Small intestine (tissue), 7 donors: ENCODE data around the gene TDP1. TPM values are rescaled to one million over a fixed set of nuclear protein-coding genes. Genes with fewer than 3 reads are reported as not detected.

ENCODE experiments used
- DNase-seq, 2 donors: peaks; one replicate each; pipeline versions ENCODE4 v3.0.0 to v3.0.0-alpha.2; 2013
- FAIRE-seq: peaks from 2 replicates; lab custom pipeline; 2012; peaks lifted over from hg19 to GRCh38; lab: Jason Lieb, UNC
- H3K27ac ChIP-seq, 3 donors: one replicate each; pipeline ENCODE4 v1.5.1; 2013; ENCODE audit warnings: low read length in 2 of 3, mild to moderate bottlenecking in 2 of 3, control low read depth in 1 of 3, inconsistent platforms in 1 of 3, low read depth in 1 of 3, moderate library complexity in 1 of 3
- H3K27me3 ChIP-seq, 3 donors: one replicate each; pipeline ENCODE4 v1.6.1; 2013; ENCODE audit warnings: low read length in 3 of 3, inconsistent platforms in 1 of 3; ENCODE audit not compliant: control insufficient read depth in 3 of 3, insufficient read depth in 3 of 3
- H3K36me3 ChIP-seq, 3 donors: one replicate each; pipeline ENCODE4 v1.6.1; 2013; ENCODE audit warnings: low read length in 3 of 3, inconsistent platforms in 1 of 3, low read depth in 1 of 3, mild to moderate bottlenecking in 1 of 3, moderate library complexity in 1 of 3; ENCODE audit not compliant: control insufficient read depth in 3 of 3, insufficient read depth in 2 of 3
- H3K4me1 ChIP-seq, 3 donors: one replicate each; pipeline ENCODE4 v1.6.1; 2013; ENCODE audit warnings: low read length in 2 of 3, inconsistent platforms in 1 of 3, low read depth in 1 of 3, mild to moderate bottlenecking in 1 of 3, moderate library complexity in 1 of 3; ENCODE audit not compliant: control insufficient read depth in 3 of 3, insufficient read depth in 2 of 3
- H3K4me3 ChIP-seq, 3 donors: one replicate each; pipeline ENCODE4 v1.5.1; 2013; ENCODE audit warnings: low read length in 3 of 3, control low read depth in 1 of 3, inconsistent platforms in 1 of 3, low read depth in 1 of 3, mild to moderate bottlenecking in 1 of 3, moderate library complexity in 1 of 3
- H3K9me3 ChIP-seq, 2 donors: one replicate each; pipeline ENCODE4 v1.6.1; 2013; ENCODE audit warnings: low read depth in 1 of 2, low read length in 1 of 2; ENCODE audit not compliant: control insufficient read depth in 2 of 2, insufficient read depth in 1 of 2
- WGBS, 3 donors: extraction: QIAGEN DNeasy Blood & Tissue Kit; methylation state at CpG; one replicate each; pipeline ENCODE4 v1.1.7; 2013; 5-methylcytosine and 5-hydroxymethylcytosine counted together
- polyA plus RNA-seq, 4 donors: library from polyadenylated mRNA; stranded (reverse) in 3 of 4; unstranded in 1 of 4; fragments of 200-250 nt in 3 of 4; fragments of 120-200 nt in 1 of 4; gene quantifications; one replicate each; pipeline versions ENCODE4 v1.2.1 to v1.2.3, GENCODE V29; 2013
- donor health status: healthy with polysubstance abuse.
- donor health status: control.
- donor health status: control.
- donor health status: Bipolar disorder and iron deficiency.
- donor health status: healthy.

TDP1 gene
- polyA plus RNA-seq, 4 donors = 2.5 to 18.3 (median 6.6) TPM

DNA sequence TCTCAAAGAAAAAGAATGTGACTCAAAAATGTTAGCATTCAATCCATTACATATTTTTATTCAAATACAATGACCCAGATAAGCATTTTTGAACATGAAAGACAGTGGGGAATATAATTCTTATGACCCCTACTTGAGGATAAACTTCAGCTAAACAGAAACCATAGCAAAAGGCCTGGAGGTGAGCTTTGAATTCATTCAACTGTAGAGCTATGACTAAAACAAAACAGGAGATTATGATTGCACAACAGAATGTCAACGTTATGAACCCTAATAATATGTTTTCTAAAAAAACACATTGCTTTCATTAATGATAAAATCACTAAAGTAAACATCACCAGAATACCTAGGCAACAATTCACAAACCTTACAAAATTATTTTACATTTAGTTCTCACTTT, 29.0 kb upstream of the TDP1 start:
- Histone ChIP-seq H3K27me3 (no peaks in the 10 kb centered on the region), H3K4me1 (peaks cover 0 to 3% (median 0%) of the 10 kb centered on the region in 3 donors), H3K36me3 (peaks cover 0 to 2% (median 0%) of the 10 kb centered on the region in 3 donors), H3K4me3 (no peak overlapping the region), H3K27ac (no peak overlapping the region), H3K9me3 (no peaks in the 10 kb centered on the region)
- DNase-seq = no peak
- FAIRE-seq = no peak
- WGBS, 3 donors = 3 to 32% (median 19%) methylated on average over 1 of the region's 1 CpG

DNA sequence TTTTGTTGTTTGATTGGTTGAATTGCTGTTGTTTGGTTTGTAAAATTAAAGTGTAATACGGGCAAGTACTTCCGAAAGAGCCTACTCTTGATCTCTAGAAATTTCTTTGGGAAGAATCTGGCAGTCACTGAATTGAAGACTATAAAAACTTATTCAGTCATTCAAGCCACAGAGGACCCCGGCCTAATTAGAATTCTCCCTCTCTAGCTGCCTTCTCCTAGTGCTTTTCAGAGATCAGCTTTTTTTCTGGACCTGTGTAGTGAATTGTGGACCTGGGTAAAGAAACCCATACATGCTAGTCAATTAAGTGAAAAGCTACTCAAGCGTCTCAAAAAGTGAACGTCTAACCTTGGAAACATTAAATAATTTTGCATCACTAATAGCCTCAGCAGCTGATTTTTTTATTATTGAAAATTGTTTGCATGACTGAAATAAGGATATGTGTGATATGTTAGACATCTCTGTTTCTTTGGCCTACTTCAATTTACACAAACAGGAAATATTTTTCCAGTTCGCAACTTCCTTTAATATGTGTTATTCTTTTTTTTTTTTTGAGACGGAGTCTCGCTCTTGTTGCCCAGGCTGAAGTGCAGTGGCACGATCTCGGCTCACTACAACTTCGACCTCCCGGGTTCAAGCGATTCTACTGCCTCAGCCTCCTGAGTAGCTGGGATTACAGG, 28.4 kb upstream of the TDP1 start:
- DNase-seq (no peak), FAIRE-seq (no peak)
- Histone ChIP-seq H3K27ac (no peak overlapping the region), H3K4me3 (no peak overlapping the region), H3K4me1 (peaks cover 0 to 3% (median 0%) of the 10 kb centered on the region in 3 donors), H3K27me3 (no peaks in the 10 kb centered on the region), H3K36me3 (peaks cover 0 to 4% (median 0%) of the 10 kb centered on the region in 3 donors), H3K9me3 (no peaks in the 10 kb centered on the region)
- WGBS, 3 donors = 82 to 96% (median 92%) methylated on average over 13 of the region's 13 CpGs

DNA sequence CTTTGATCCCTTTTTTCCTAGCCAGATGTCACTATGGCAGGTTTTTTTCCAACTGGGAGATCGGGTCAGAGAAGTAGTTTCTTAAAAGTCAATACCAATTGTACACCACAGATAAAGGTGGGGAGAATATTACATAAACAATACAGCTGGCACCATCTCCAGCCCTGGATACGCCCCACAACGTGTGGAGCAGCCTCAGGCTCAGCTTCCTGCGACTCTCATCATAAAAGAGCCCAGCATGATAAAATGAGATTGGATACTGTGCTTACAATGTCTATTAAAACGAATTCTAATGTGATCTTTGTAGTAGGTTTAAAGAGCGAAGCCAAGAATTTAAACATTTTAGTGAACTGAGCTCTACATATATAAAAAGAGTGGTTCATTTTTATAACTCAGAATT, 22.7 kb upstream of the TDP1 start:
- 36 to 72% (median 48%) methylated on average over 6 of the region's 6 CpGs for WGBS, 3 donors
- Histone ChIP-seq H3K9me3 (no peaks in the 10 kb centered on the region), H3K36me3 (peaks cover 0 to 11% (median 0%) of the 10 kb centered on the region in 3 donors), H3K27me3 (no peaks in the 10 kb centered on the region), H3K4me3 (no peak overlapping the region), H3K27ac (no peak overlapping the region), H3K4me1 (no peaks in the 10 kb centered on the region)
- no peak for DNase-seq
- FAIRE-seq = no peak

DNA sequence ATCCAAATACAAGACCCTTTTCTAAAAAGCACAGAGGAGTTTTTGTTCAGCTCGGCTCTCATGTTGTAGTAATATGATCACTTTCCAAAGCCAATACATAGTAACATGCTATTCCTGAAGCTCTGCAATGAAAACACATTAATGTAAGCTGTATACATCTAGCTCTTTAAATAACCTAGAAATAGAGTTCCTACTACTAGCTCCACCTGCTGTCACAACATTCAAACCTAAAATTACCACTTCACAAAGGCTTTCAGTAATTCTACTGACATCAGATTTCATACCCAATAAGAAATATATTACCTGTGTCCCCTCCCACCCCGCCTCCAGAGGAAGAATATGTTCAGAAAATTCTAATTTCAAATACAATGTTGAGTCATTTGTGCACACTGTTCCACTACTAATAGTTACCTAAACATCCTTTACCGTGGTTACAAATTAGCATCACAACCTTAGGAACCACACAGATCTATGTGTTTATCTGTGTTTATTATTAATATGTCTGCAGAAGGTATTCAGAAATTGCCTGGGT, 19.0 kb upstream of the TDP1 start:
- Histone ChIP-seq H3K4me1 (no peaks in the 10 kb centered on the region), H3K9me3 (no peaks in the 10 kb centered on the region), H3K36me3 (peaks cover 0 to 8% (median 0%) of the 10 kb centered on the region in 3 donors), H3K4me3 (no peak overlapping the region), H3K27me3 (no peaks in the 10 kb centered on the region), H3K27ac (no peak overlapping the region)
- no peak for FAIRE-seq
- no peak for DNase-seq
- 53 to 61% (median 56%) methylated on average over 3 of the region's 3 CpGs for WGBS, 3 donors

DNA sequence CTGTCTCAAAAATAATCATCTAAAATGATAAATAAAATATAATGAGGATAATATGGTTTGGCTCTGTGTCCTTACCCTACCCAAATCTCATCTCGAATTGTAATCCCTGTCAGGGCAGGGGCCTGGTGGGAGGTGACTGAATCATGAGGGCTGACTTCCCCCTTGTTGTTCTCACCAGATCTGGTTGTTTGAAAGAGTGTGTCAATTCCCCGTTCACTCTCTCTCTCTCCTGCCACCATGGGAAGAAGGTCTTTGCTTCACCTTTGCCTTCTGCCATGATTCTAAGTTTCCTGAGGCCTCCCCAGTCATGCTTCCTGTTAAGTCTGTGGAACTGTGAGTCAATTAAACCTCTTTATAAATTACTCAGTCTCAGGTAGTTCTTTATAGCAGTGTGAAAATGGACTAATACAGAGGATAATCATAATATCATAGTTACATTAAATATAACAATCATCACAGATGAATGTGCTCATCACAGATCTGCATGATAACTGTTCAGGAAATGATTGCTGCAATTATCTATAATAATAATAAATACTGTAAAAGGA, 13.8 kb upstream of the TDP1 start:
- FAIRE-seq (no peak), DNase-seq (no peak)
- Histone ChIP-seq H3K36me3 (peaks cover 0 to 7% (median 0%) of the 10 kb centered on the region in 3 donors), H3K4me3 (no peak overlapping the region), H3K27me3 (no peaks in the 10 kb centered on the region), H3K9me3 (no peaks in the 10 kb centered on the region), H3K4me1 (no peaks in the 10 kb centered on the region), H3K27ac (no peak overlapping the region)
- WGBS, 3 donors = 81 to 98% (median 87%) methylated on average over 2 of the region's 2 CpGs

DNA sequence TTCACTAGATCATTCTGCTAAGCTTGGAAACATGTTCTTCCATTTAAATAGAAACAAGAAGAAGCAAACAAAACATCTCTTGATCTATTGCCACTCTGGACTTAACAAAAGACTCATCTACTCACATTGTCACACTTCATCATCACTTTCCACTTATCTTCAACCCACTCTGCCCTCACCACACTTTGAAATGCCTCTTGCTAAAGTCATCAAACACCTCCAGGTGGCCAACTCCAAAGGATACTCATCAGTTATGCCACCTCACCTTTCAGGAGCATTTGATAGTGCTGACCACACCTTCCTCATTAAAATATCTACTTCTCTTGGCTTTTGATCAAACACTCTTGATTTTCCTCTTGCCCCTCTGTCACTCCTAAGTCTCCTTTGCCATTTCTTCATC, 8.4 kb upstream of the TDP1 start:
- DNase-seq = no peak
- FAIRE-seq = no peak
- peaks cover 0 to 13% (median 0%) of the 10 kb centered on the region in 3 donors for H3K36me3 ChIP-seq
- H3K4me3 ChIP-seq = no peak overlapping the region
- no peak overlapping the region for H3K27ac ChIP-seq
- H3K9me3 ChIP-seq = no peaks in the 10 kb centered on the region
- no peaks in the 10 kb centered on the region for H3K27me3 ChIP-seq
- no peaks in the 10 kb centered on the region for H3K4me1 ChIP-seq

DNA sequence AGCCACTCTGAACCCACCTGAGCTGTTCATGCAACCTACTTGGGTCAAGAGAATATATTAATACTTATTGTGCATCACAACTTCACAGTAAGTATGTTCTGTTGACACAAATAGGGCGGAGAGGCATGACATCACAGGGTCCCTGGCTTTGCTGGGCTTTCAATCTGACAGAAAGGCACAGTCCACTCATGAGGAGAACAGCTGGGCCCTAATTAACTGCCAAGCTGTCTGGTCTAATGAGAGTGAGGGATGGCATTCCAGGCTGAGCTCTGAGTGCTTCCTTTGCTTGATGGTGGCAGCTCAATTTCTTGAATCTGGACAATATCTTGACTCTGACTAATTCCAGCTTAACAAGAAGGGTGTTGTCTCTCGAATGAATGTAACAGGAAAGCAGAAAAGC, 3.2 kb upstream of the TDP1 start:
- FAIRE-seq (no peak), DNase-seq (no peak)
- Histone ChIP-seq H3K27ac (no peak overlapping the region), H3K27me3 (no peaks in the 10 kb centered on the region), H3K4me1 (peaks cover 3 to 11% (median 6%) of the 10 kb centered on the region in 3 donors), H3K36me3 (peaks cover 0 to 6% (median 0%) of the 10 kb centered on the region in 3 donors), H3K4me3 (no peak overlapping the region), H3K9me3 (no peaks in the 10 kb centered on the region)
- WGBS, 3 donors = 79 to 91% (median 86%) methylated on average over 2 of the region's 2 CpGs

DNA sequence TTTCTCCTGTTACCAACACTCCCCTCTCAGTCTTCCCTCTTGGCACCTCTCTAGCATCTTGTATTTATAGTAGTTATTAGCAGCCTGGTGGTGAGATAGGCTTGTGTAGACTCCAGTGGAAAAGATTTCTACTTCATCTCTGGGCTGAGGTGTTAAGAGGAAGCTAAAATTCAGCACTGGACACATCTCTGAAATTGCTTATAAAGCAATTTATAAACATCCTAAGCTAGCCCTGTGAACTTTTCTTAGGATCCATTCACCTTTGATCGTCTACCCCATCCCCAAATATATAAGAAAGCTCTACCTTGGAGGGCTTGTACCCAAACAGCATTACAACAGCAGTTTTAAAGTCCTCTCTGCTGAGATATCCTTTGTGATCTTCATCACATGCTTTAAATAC, 2.1 kb upstream of the TDP1 start:
- peaks cover 0 to 8% of the 10 kb centered on the region in 2 donors for H3K9me3 ChIP-seq
- H3K27me3 ChIP-seq = no peaks in the 10 kb centered on the region
- H3K27ac ChIP-seq = no peak overlapping the region
- FAIRE-seq (no peak), DNase-seq (no peak)
- peak overlapping the region in 1 of 3 donors; percentile 57 for H3K4me3 ChIP-seq
- WGBS, 3 donors = 30 to 64% (median 53%) methylated on average over 1 of the region's 1 CpG
- H3K4me1 ChIP-seq = peaks cover 3 to 13% (median 6%) of the 10 kb centered on the region in 3 donors
- peaks cover 0 to 16% (median 0%) of the 10 kb centered on the region in 3 donors for H3K36me3 ChIP-seq
